Caco-2 (cell line): ENCODE measurements around the gene SPRED2. TPM values are rescaled to one million over a fixed set of nuclear protein-coding genes. Genes with fewer than 3 reads are reported as not detected.

Source experiments
- BruUV-seq: library from RNA; stranded (reverse); fragments of 400-500 nt; replicated peaks from 2 replicates; lab custom pipeline; 2021; lab: Mats Ljungman, UMichigan
- CTCF ChIA-PET: fragments of 300-600 bp; sonication (Branson Sonifier 250); formaldehyde crosslinking; loops from one replicate; lab custom pipeline; 2022; ENCODE audit warnings: antibody characterized with exemption; lab: Charles Lee
- POLR2A ChIA-PET: fragments of 300-600 bp; sonication (Branson Sonifier 250); formaldehyde crosslinking; loops from one replicate; lab custom pipeline; 2022; ENCODE audit warnings: antibody characterized with exemption; lab: Charles Lee
- DNase-seq, 2 experiments: peaks; one replicate each; pipeline versions ENCODE4 v3.0.0 to v3.0.0-alpha.2; 2020 to 2022
- H3K27me3 ChIP-seq: replicated peaks from 2 replicates; pipeline ENCODE4 v1.6.0; 2011; ENCODE audit warnings: low read length; ENCODE audit not compliant: control insufficient read depth, insufficient read depth
- H3K36me3 ChIP-seq: 2 replicates; pipeline ENCODE4 v1.5.1; 2011; ENCODE audit warnings: low read length; ENCODE audit not compliant: control insufficient read depth, insufficient read depth
- H3K4me1 ChIP-seq: fragments of 250-450 bp; sonication (Bioruptor Pico); 2 replicates; pipeline ENCODE4 v1.5.1; 2020; ENCODE audit warnings: mild to moderate bottlenecking
- H3K4me3 ChIP-seq: 2 replicates; pipeline ENCODE4 v1.5.1; 2011; ENCODE audit warnings: low read depth, mild to moderate bottlenecking, control low read depth, low read length
- H3K9me3 ChIP-seq: fragments of 250-450 bp; sonication (Bioruptor Pico); 2 replicates; pipeline ENCODE4 v1.5.1; 2020; ENCODE audit warnings: mild to moderate bottlenecking, moderate library complexity
- H3K27ac Mint-ChIP-seq: one replicate; pipeline ENCODE4 v1.8.0; 2022; ENCODE audit warnings: mixed read lengths; ENCODE audit not compliant: unreplicated experiment
- H3K27me3 Mint-ChIP-seq: one replicate; pipeline ENCODE4 v1.8.0; 2022; ENCODE audit warnings: mixed read lengths; ENCODE audit not compliant: insufficient read depth, unreplicated experiment
- H3K36me3 Mint-ChIP-seq: one replicate; pipeline ENCODE4 v1.8.0; 2022; ENCODE audit warnings: mild to moderate bottlenecking, mixed read lengths; ENCODE audit not compliant: insufficient read depth, unreplicated experiment
- H3K4me1 Mint-ChIP-seq: one replicate; pipeline ENCODE4 v1.8.0; 2022; ENCODE audit warnings: low read depth, mixed read lengths; ENCODE audit not compliant: unreplicated experiment
- H3K4me3 Mint-ChIP-seq: one replicate; pipeline ENCODE4 v1.8.0; 2022; ENCODE audit warnings: mild to moderate bottlenecking, moderate library complexity, mixed read lengths; ENCODE audit not compliant: unreplicated experiment
- H3K9me3 Mint-ChIP-seq: one replicate; pipeline ENCODE4 v1.8.0; 2022; ENCODE audit warnings: mixed read lengths; ENCODE audit not compliant: unreplicated experiment
- intact Hi-C: fragments of 100-400 bp; cut with micrococcal nuclease; formaldehyde crosslinking; loops from one replicate; pipeline ENCODE4 v1.10.0; 2022; ENCODE audit not compliant: unreplicated experiment
- total RNA-seq: library from RNA; stranded (reverse); gene quantifications from 2 replicates; pipeline ENCODE4 v1.2.3, GENCODE V29; 2022
- TF ChIP-seq, protein P1 (sequence below), 2 experiments: fragments of 200-600 bp in 1 of 2; IDR thresholded peaks; 1 replicate in 1 of 2; 2 replicates in 1 of 2; pipeline versions ENCODE4 v1.5.1 to v1.8.0; 2011 to 2022; ENCODE audit warnings: antibody characterized with exemption in 1 of 2, control low read depth in 1 of 2, inconsistent platforms in 1 of 2, low read depth in 1 of 2, low read length in 1 of 2, mild to moderate bottlenecking in 1 of 2, moderate library complexity in 1 of 2; ENCODE audit not compliant: insufficient read depth in 1 of 2, severe bottlenecking in 1 of 2, unreplicated experiment in 1 of 2

SPRED2 gene
- total RNA-seq, 1 experiment from 2014 or later = 49.9 TPM

DNA sequence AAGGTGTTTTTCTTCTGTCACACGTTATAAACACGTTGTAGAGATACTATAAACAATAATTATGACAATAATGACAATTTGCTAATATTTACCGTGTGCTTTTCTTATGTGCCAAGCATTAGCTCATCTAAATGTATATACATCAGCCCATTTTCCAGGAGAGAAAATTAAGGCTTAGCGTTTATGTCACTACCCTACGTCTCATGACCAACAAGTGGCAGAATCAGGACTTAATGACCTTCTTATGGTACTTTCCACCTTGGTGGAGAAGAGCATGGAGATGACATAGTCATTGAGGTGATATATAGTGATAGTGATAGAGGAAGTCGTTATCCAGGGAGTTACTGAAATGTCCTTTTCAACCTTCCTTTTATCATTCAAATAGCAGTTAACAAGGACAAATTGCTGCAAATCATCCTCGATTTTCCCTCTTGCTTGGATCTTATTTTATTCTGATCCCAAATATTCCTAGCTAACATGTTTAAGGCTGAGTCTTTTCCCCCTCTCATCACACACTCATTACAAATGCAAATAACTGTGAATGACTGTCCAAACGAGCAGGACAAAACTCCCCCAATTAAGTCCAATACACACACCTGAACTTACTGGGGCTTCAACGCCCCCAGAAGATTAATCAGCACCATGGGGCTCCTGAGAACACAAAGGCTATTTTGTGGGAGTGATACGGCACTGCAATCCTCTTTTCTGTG lies 27.3 kb downstream of the SPRED2 start:
- peaks cover 31% of the 10 kb centered on the region for H3K4me1 Mint-ChIP-seq
- Histone ChIP-seq H3K4me1 (peaks cover 31% of the 10 kb centered on the region), H3K4me3 (no peak overlapping the region), H3K27me3 (no peaks in the 10 kb centered on the region), H3K36me3 (no peaks in the 10 kb centered on the region), H3K9me3 (no peaks in the 10 kb centered on the region)
- TF ChIP-seq, protein P1, sequence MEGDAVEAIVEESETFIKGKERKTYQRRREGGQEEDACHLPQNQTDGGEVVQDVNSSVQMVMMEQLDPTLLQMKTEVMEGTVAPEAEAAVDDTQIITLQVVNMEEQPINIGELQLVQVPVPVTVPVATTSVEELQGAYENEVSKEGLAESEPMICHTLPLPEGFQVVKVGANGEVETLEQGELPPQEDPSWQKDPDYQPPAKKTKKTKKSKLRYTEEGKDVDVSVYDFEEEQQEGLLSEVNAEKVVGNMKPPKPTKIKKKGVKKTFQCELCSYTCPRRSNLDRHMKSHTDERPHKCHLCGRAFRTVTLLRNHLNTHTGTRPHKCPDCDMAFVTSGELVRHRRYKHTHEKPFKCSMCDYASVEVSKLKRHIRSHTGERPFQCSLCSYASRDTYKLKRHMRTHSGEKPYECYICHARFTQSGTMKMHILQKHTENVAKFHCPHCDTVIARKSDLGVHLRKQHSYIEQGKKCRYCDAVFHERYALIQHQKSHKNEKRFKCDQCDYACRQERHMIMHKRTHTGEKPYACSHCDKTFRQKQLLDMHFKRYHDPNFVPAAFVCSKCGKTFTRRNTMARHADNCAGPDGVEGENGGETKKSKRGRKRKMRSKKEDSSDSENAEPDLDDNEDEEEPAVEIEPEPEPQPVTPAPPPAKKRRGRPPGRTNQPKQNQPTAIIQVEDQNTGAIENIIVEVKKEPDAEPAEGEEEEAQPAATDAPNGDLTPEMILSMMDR (IDR thresholded peaks at IDR 0.05; ENCODE audit: insufficient read depth in 1 of 2, low read depth in 1 of 2, low read length in 1 of 2, severe bottlenecking in 1 of 2, unreplicated experiment in 1 of 2) = no peak
- H3K9me3 Mint-ChIP-seq = no peaks in the 10 kb centered on the region
- no peak overlapping the region for H3K4me3 Mint-ChIP-seq
- no peak for DNase-seq
- peak overlapping the region; percentile 45 for H3K27ac Mint-ChIP-seq
- no peaks in the 10 kb centered on the region for H3K36me3 Mint-ChIP-seq
- no peaks in the 10 kb centered on the region for H3K27me3 Mint-ChIP-seq
- ChIA-PET POLR2A (interaction anchor here (0.9 kb wide), 1 partner anchor 28 kb away, joined by 4 read pairs; the partner anchor contains the start of gene SPRED2), CTCF (interaction anchor here (1.0 kb wide), 1 partner anchor 140 kb away, joined by 3 read pairs; no protein-coding TSS in a partner anchor)
- BruUV-seq = no TSS peak
- intact Hi-C loops = no loop called here

DNA sequence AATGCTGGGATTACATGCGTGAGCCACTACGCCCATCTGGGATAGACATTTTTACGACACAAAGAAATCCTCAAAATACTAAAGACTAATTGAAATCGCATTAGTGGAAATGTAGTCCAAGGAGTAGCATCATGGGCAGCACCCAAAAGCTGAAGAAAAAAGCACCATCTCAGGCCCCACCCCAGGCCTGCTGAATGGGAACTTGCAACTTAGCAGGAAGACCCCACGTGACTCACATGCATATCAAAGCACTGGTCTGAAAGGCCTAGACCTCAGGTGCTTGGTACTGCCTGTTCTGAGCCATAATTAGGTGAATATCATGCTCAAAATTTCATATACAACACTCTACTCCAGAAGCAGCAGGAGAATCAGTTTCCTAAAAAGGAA lies 28.9 kb downstream of the SPRED2 start:
- Mint-ChIP-seq H3K27ac (no peak overlapping the region), H3K4me1 (peaks cover 31% of the 10 kb centered on the region), H3K36me3 (no peaks in the 10 kb centered on the region), H3K9me3 (no peaks in the 10 kb centered on the region), H3K27me3 (no peaks in the 10 kb centered on the region), H3K4me3 (no peak overlapping the region)
- BruUV-seq = no TSS peak
- no peaks in the 10 kb centered on the region for H3K27me3 ChIP-seq
- CTCF ChIA-PET = interaction anchor here (1.3 kb wide), 1 partner anchor 29 kb away, joined by 3 read pairs; the partner anchor contains the start of gene SPRED2
- H3K4me1 ChIP-seq = peaks cover 33% of the 10 kb centered on the region
- H3K9me3 ChIP-seq = no peaks in the 10 kb centered on the region
- H3K36me3 ChIP-seq = no peaks in the 10 kb centered on the region
- H3K4me3 ChIP-seq = no peak overlapping the region
- intact Hi-C loops = no loop called here
- TF ChIP-seq, protein P1 (IDR thresholded peaks at IDR 0.05; ENCODE audit: insufficient read depth in 1 of 2, low read depth in 1 of 2, low read length in 1 of 2, severe bottlenecking in 1 of 2, unreplicated experiment in 1 of 2) = no peak
- POLR2A ChIA-PET = no interaction called here
- no peak for DNase-seq

DNA sequence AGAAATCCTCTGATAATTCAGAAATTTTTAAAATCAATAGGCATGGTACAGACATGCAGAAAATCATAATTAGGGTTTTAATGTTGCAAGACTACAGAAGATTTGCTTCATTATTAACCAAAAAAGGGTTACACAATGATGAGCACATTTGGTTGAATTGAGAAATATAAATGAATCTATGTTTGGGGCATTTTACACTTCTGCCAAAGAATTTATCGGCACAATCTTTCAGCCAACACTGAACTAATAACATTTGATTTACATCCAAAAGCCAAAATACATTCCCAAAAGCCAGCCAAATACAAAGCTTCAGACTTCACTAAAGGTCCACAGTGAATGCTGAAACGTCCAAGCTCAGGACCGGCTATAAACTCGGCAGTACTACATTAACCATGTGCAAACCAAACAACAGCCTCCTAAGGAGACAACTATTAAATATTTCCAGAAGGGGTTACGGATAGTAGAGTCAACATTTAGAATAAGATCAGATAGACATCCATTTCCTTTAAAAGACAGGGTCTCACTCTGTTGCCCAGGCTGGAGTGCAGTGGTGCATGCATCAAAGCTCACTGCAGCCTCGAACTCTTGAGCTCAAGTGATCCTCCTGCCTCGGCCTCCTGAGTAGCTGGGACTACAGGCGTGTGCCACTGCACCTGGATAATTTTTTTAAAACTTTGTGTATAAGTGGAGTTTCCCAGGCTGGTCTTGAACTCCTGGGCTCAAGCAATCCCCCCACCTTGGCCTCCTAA lies 29.4 kb downstream of the SPRED2 start:
- intact Hi-C loops = no loop called here
- CTCF ChIA-PET = interaction anchor here (1.3 kb wide), 1 partner anchor 30 kb away, joined by 3 read pairs; the partner anchor contains the start of gene SPRED2
- H3K4me3 ChIP-seq = no peak overlapping the region
- no peaks in the 10 kb centered on the region for H3K9me3 ChIP-seq
- no peaks in the 10 kb centered on the region for H3K27me3 ChIP-seq
- Mint-ChIP-seq H3K27me3 (no peaks in the 10 kb centered on the region), H3K4me1 (peaks cover 27% of the 10 kb centered on the region), H3K27ac (no peak overlapping the region), H3K4me3 (no peak overlapping the region), H3K9me3 (no peaks in the 10 kb centered on the region), H3K36me3 (no peaks in the 10 kb centered on the region)
- H3K4me1 ChIP-seq = peaks cover 31% of the 10 kb centered on the region
- POLR2A ChIA-PET = no interaction called here
- no TSS peak for BruUV-seq
- TF ChIP-seq, protein P1 (IDR thresholded peaks at IDR 0.05; ENCODE audit: insufficient read depth in 1 of 2, low read depth in 1 of 2, low read length in 1 of 2, severe bottlenecking in 1 of 2, unreplicated experiment in 1 of 2) = no peak
- DNase-seq = no peak
- no peaks in the 10 kb centered on the region for H3K36me3 ChIP-seq
